ENCODE measurements around the gene CDH4. TPM values are rescaled to one million over a fixed set of nuclear protein-coding genes. Genes with fewer than 3 reads are reported as not detected.

The CDH4 gene
- total RNA-seq, 2 experiments from 2014 or later = 0.06 to 0.08 TPM

GRCh38 chr20:61912665-61913422 is 660.8 kb downstream of the CDH4 start:
- no peaks in the 10 kb centered on the region for H3K9me3 Mint-ChIP-seq
- no peak for DNase-seq
- H3K4me3 Mint-ChIP-seq = no peak overlapping the region
- peaks cover 6% of the 10 kb centered on the region for H3K4me1 Mint-ChIP-seq
- H3K27me3 Mint-ChIP-seq = no peaks in the 10 kb centered on the region
- H3K36me3 Mint-ChIP-seq = no peaks in the 10 kb centered on the region
- no peak overlapping the region for H3K27ac Mint-ChIP-seq

- H3K36me3 Mint-ChIP-seq = no peaks in the 10 kb centered on the region
- no peaks in the 10 kb centered on the region for H3K9me3 Mint-ChIP-seq
- no peak overlapping the region for H3K27ac Mint-ChIP-seq
- H3K27me3 Mint-ChIP-seq = no peaks in the 10 kb centered on the region
- no peak overlapping the region for H3K4me3 Mint-ChIP-seq
- no peak for DNase-seq
- H3K4me1 Mint-ChIP-seq = peaks cover 6% of the 10 kb centered on the region
Observed at GRCh38 chr20:61913423-61914225, 661.6 kb downstream of the CDH4 start.

GRCh38 chr20:61915101-61915500 is 663.0 kb downstream of the CDH4 start:
- Mint-ChIP-seq H3K27ac (no peak overlapping the region), H3K36me3 (no peaks in the 10 kb centered on the region), H3K4me1 (peaks cover 6% of the 10 kb centered on the region), H3K4me3 (no peak overlapping the region), H3K27me3 (no peaks in the 10 kb centered on the region), H3K9me3 (no peaks in the 10 kb centered on the region)
- DNase-seq = no peak

GRCh38 chr20:61916318-61916891 is 664.3 kb downstream of the CDH4 start:
- DNase-seq = no peak
- Mint-ChIP-seq H3K9me3 (no peaks in the 10 kb centered on the region), H3K4me3 (no peak overlapping the region), H3K27ac (no peak overlapping the region), H3K4me1 (peaks cover 6% of the 10 kb centered on the region), H3K36me3 (no peaks in the 10 kb centered on the region), H3K27me3 (no peaks in the 10 kb centered on the region)

- Mint-ChIP-seq H3K9me3 (no peaks in the 10 kb centered on the region), H3K36me3 (no peaks in the 10 kb centered on the region), H3K4me3 (no peak overlapping the region), H3K27me3 (no peaks in the 10 kb centered on the region), H3K4me1 (peaks cover 1% of the 10 kb centered on the region), H3K27ac (no peak overlapping the region)
- DNase-seq = no peak
Observed at GRCh38 chr20:61917474-61918145, 665.5 kb downstream of the CDH4 start.

- Mint-ChIP-seq H3K27ac (no peak overlapping the region), H3K27me3 (no peaks in the 10 kb centered on the region), H3K4me1 (no peaks in the 10 kb centered on the region), H3K36me3 (no peaks in the 10 kb centered on the region), H3K4me3 (no peak overlapping the region), H3K9me3 (no peaks in the 10 kb centered on the region)
- no peak for DNase-seq
Observed at GRCh38 chr20:61918548-61918947, 666.5 kb downstream of the CDH4 start.

GRCh38 chr20:61919239-61919638 is 667.2 kb downstream of the CDH4 start:
- Mint-ChIP-seq H3K36me3 (no peaks in the 10 kb centered on the region), H3K4me3 (no peak overlapping the region), H3K27ac (no peak overlapping the region), H3K27me3 (no peaks in the 10 kb centered on the region), H3K4me1 (no peaks in the 10 kb centered on the region), H3K9me3 (no peaks in the 10 kb centered on the region)
- DNase-seq = no peak

GRCh38 chr20:61919675-61920365 is 667.8 kb downstream of the CDH4 start:
- Mint-ChIP-seq H3K4me1 (no peaks in the 10 kb centered on the region), H3K4me3 (no peak overlapping the region), H3K36me3 (no peaks in the 10 kb centered on the region), H3K27ac (no peak overlapping the region), H3K27me3 (no peaks in the 10 kb centered on the region), H3K9me3 (no peaks in the 10 kb centered on the region)
- no peak for DNase-seq

GRCh38 chr20:61922411-61922810 is 670.4 kb downstream of the CDH4 start:
- Mint-ChIP-seq H3K4me3 (no peak overlapping the region), H3K9me3 (no peaks in the 10 kb centered on the region), H3K27me3 (no peaks in the 10 kb centered on the region), H3K36me3 (no peaks in the 10 kb centered on the region), H3K4me1 (no peaks in the 10 kb centered on the region), H3K27ac (no peak overlapping the region)
- no peak for DNase-seq

GRCh38 chr20:61922936-61923335 is 670.9 kb downstream of the CDH4 start:
- Mint-ChIP-seq H3K9me3 (no peaks in the 10 kb centered on the region), H3K4me1 (no peaks in the 10 kb centered on the region), H3K27me3 (no peaks in the 10 kb centered on the region), H3K4me3 (no peak overlapping the region), H3K36me3 (no peaks in the 10 kb centered on the region), H3K27ac (no peak overlapping the region)
- DNase-seq = no peak

- no peak for DNase-seq
- no peaks in the 10 kb centered on the region for H3K27me3 Mint-ChIP-seq
- H3K36me3 Mint-ChIP-seq = no peaks in the 10 kb centered on the region
- H3K27ac Mint-ChIP-seq = no peak overlapping the region
- H3K9me3 Mint-ChIP-seq = no peaks in the 10 kb centered on the region
- H3K4me3 Mint-ChIP-seq = no peak overlapping the region
- H3K4me1 Mint-ChIP-seq = no peaks in the 10 kb centered on the region
Observed at GRCh38 chr20:61923371-61924166, 671.5 kb downstream of the CDH4 start.

GRCh38 chr20:61924211-61924857 is 672.3 kb downstream of the CDH4 start:
- H3K4me1 Mint-ChIP-seq = no peaks in the 10 kb centered on the region
- H3K27me3 Mint-ChIP-seq = no peaks in the 10 kb centered on the region
- no peaks in the 10 kb centered on the region for H3K9me3 Mint-ChIP-seq
- no peak overlapping the region for H3K27ac Mint-ChIP-seq
- no peak overlapping the region for H3K4me3 Mint-ChIP-seq
- DNase-seq = no peak
- no peaks in the 10 kb centered on the region for H3K36me3 Mint-ChIP-seq

- no peaks in the 10 kb centered on the region for H3K4me1 Mint-ChIP-seq
- no peak for DNase-seq
- no peak overlapping the region for H3K27ac Mint-ChIP-seq
- no peaks in the 10 kb centered on the region for H3K36me3 Mint-ChIP-seq
- H3K27me3 Mint-ChIP-seq = no peaks in the 10 kb centered on the region
- no peaks in the 10 kb centered on the region for H3K9me3 Mint-ChIP-seq
- no peak overlapping the region for H3K4me3 Mint-ChIP-seq
Observed at GRCh38 chr20:61924858-61925554, 672.9 kb downstream of the CDH4 start.

Measured in activated naive CD8-positive, alpha-beta T cell treated with anti-CD3 and anti-CD28 coated beads for 36 hours (primary cell).